Pons (tissue), 1 donor: Measurements from ENCODE around the gene MXD4.
"Not testable (repeated sequence)": the region's sequence is repeated elsewhere in the genome, so short reads cannot be mapped to it uniquely, and the experiment has no call there.

Experiments used
- DNase-seq: peaks from one replicate; pipeline ENCODE4 v3.0.0-alpha.2; 2016; ENCODE audit warnings: low spot score

Gene MXD4

GRCh38 chr4:2250357-2251072 is 11.4 kb downstream of the MXD4 start:
- no peak for DNase-seq

- DNase-seq: no peak
These were observed 12.2 kb downstream of the MXD4 start for GRCh38 chr4:2249526-2250356.

GRCh38 chr4:2248821-2249261 is 13.1 kb downstream of the MXD4 start:
- DNase-seq: no peak

- DNase-seq: no peak
These were observed 13.7 kb downstream of the MXD4 start for GRCh38 chr4:2248044-2248780.

- no peak for DNase-seq
These were observed 14.5 kb downstream of the MXD4 start for GRCh38 chr4:2247128-2248043.

- DNase-seq: no peak
These were observed 15.4 kb downstream of the MXD4 start for GRCh38 chr4:2246384-2247127.

GRCh38 chr4:2245787-2246275 is 16.1 kb downstream of the MXD4 start:
- no peak for DNase-seq

- no peak for DNase-seq
These were observed 16.7 kb downstream of the MXD4 start for GRCh38 chr4:2245057-2245786.

- DNase-seq: peak; percentile 79
These were observed 18.1 kb downstream of the MXD4 start for GRCh38 chr4:2243681-2244380.

- DNase-seq: peak; percentile 97
These were observed 20.2 kb downstream of the MXD4 start, which contains the start of the genes HAUS3 and POLN for GRCh38 chr4:2241410-2242353. HAUS3 (minus strand) TSS chr4:2242121; CDS start chr4:2240946, 1,175 bp downstream. POLN (minus strand) TSS chr4:2242121; CDS start chr4:2229231, 12,890 bp downstream.

GRCh38 chr4:2241003-2241402 is 20.9 kb downstream of the MXD4 start:
- DNase-seq: no peak

GRCh38 chr4:2236944-2237666 is 24.8 kb downstream of the MXD4 start:
- no peak for DNase-seq

GRCh38 chr4:2231082-2231481 is 30.8 kb downstream of the MXD4 start:
- no peak for DNase-seq

- no peak for DNase-seq
These were observed 35.6 kb downstream of the MXD4 start for GRCh38 chr4:2226261-2226660.

- no peak for DNase-seq
These were observed 39.1 kb downstream of the MXD4 start for GRCh38 chr4:2222838-2223237.

- DNase-seq: not testable (repeated sequence)
These were observed 40.5 kb downstream of the MXD4 start for GRCh38 chr4:2221378-2221777.

- DNase-seq: peak; percentile 72
These were observed 41.8 kb downstream of the MXD4 start for GRCh38 chr4:2220016-2220630.
